HG02678 (cell line): Measurements from ENCODE around the gene NRP2.

Experiments
- ATAC-seq: cut with Tn5 transposase; IDR thresholded peaks from one replicate; pipeline ENCODE4 v1.9.1; 2021; ENCODE audit warnings: mild to moderate bottlenecking, moderate library complexity; ENCODE audit not compliant: unreplicated experiment

The NRP2 gene

DNA sequence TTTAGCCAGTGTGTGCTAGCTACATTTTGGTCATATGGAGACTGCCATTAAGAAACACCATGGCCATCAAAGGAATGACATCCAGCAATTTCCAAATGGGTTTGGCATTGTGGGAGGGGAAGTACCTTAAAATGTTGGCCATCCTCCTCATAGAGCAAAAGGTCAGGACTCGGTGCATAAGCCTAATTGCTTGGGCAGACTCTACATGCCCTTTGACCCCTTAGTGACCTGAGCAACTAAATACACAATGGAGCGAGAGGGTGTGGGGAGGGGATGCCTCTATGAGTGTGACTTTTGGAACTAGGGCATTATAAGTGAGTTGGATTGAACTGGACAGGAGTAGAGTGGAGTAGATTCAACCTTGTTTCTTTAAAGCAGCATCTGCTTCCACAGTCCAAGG, 44.9 kb downstream of the NRP2 start:
- no peak for ATAC-seq

DNA sequence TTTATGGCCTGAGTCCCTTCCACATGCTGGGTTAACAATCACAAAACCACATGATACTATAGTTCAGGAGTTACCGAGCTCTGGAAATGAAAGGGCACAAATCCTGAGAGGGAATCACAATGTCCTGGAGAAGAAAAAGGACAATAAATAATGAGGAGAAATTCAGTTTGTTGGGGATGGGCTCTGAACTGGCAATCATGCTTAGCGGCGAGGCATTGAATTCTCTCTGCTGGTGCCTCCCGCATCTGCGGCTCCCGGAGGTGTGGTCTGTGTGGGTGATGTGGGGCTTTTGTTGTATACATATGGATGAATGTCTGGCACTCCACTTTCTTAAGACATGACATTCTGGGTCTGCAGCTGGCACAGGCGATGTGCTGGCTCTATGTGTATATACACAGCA, 46.1 kb downstream of the NRP2 start:
- no peak for ATAC-seq

GRCh38 chr2:205730191-205730590, 47.9 kb downstream of the NRP2 start:
- no peak for ATAC-seq

GRCh38 chr2:205730701-205731582, 48.6 kb downstream of the NRP2 start:
- no peak for ATAC-seq

- ATAC-seq = peak; percentile 70
Measured at GRCh38 chr2:205731583-205731981, 49.3 kb downstream of the NRP2 start.

DNA sequence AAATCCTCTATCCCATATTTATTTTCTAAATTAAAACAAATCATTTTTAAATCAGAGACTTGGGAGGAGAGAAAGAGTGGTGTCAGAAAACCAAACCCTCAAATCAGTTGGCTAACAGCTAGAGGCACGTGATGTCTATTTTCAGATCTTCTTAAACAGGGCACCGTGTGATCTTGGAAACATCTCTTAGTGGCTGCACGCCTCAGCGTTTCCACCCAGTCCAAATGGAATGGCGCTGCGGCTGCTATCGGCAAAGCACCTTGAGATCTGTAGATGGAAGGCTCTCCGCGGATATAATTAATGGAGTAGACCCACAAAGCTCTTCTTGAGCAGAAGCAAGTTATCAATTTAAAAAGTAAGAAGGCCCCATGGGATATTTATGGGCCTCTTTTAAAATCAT, 50.0 kb downstream of the NRP2 start:
- no peak for ATAC-seq

DNA sequence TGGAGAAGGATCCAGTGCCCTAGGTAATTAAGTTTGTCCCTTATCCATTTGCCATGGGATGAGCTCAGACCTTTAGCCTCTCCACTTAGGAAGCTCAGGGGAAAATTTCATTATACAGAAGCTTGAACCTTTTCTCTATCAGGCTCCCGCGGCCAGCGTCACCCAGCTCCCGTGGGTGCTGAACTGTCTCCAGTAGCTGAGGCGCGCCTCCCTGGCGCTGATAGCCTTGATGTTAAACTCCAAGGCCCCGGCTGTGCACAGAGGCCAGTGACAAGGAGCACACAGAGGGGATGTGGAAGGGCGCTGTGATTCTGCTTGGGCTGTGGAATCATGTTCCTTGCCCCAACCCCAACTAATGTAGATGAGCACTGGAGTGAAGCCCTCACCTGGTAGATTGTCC, 50.8 kb downstream of the NRP2 start:
- no peak for ATAC-seq

- ATAC-seq = no peak
Measured at GRCh38 chr2:205733648-205734047, 51.3 kb downstream of the NRP2 start.

DNA sequence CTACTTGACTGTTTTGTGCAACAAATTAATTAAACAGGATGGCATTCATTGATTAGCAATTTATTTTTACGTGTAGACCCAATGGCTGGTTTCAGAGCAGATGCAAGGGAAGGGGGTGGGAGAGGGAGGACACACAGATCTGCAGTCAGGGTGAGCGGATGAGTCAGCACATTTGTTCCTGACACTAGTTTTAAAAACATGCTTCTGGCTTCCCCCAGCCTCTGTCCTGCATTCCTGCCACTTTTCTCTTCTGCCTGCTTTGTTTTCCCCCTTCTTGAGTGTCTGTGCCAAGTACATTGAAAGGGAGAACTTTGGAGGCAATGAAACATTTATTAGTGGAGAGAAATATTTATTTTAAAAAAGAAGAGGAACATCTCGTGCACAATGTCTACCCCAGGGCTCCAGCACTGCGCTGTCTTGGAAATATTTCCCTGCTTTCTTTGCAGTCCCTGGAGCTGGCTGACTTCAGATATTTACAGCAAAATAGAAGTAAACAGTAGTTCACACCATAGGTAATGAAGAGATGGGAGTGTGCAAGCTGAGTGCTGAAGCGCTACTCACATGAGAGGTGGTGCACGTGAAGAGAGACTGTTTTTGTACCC, 52.2 kb downstream of the NRP2 start:
- no peak for ATAC-seq

- no peak for ATAC-seq
Measured at GRCh38 chr2:205738117-205738968, 56.0 kb downstream of the NRP2 start.

DNA sequence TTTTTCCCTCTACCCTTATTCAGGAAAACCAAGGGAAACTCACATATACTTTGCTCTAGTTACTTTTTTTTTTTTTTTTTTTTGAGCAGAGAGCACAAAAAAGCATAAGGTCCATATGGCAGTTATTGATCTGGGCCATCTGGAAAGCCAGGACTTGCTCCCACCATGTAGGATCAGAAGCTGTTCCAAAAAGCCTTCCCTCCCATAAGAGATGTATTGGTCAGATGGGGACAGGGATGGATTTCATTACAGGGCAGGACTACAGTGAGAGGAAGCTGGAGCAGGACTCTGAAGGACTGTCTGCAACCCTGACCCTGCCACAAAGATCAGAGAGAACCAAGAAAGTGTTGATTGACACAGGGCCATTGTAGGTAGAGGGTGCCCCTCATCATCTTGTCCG, 57.3 kb downstream of the NRP2 start:
- ATAC-seq = no peak

- ATAC-seq = no peak
Measured at GRCh38 chr2:205740381-205740780, 58.1 kb downstream of the NRP2 start.

GRCh38 chr2:205741256-205741978, 59.1 kb downstream of the NRP2 start:
- ATAC-seq = no peak

DNA sequence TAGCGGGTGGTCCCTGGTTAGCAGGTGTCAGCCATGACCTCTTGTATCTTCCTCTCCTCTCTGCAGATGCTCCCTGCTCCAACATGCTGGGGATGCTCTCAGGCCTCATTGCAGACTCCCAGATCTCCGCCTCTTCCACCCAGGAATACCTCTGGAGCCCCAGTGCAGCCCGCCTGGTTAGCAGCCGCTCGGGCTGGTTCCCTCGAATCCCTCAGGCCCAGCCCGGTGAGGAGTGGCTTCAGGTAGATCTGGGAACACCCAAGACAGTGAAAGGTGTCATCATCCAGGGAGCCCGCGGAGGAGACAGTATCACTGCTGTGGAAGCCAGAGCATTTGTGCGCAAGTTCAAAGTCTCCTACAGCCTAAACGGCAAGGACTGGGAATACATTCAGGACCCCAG, 60.8 kb downstream of the NRP2 start:
- ATAC-seq = no peak

GRCh38 chr2:205744074-205744591, 61.8 kb downstream of the NRP2 start:
- ATAC-seq = no peak

GRCh38 chr2:205745661-205746419, 63.5 kb downstream of the NRP2 start:
- no peak for ATAC-seq

- ATAC-seq = no peak
Measured at GRCh38 chr2:205746420-205746785, 64.1 kb downstream of the NRP2 start.

- ATAC-seq = no peak
Measured at GRCh38 chr2:205747829-205748386, 65.6 kb downstream of the NRP2 start.

DNA sequence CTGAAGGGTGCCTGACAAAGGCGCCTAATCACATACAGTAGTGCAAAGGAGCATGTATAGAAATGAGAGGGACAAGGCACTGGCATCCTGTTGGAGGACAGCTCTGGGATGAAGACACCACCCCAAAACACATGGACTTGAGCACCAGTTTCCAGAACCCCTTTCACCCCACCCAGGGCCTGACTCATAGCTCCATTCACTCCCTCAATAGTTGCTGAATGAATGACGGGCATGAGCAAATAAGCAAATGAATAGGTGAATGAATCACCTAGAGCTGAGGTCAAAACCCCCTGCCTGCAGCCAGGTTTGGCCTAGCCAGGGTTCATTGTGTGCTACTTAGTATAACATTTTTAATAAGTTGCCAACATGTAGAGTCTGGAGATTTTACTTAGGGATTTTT, 66.3 kb downstream of the NRP2 start:
- ATAC-seq = no peak

DNA sequence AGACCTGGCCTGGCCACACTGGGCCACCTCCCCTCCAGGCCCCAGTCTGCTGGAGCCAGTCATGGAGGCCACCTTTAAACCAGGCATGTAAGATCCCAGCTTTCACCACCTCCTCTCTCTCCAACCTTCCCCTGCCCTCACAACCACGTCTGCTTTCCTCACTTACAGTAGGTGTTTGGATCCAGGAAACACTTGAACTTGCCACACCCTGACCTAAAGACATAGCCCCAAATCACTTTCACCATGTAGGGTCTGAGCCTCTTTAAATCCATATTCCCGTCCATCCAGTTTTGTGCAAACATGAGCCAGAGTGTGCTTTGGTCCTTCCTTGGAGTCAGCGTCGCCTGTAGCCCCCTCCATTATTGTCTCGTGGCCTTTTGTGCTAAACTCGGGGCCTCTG, 66.8 kb downstream of the NRP2 start:
- ATAC-seq = no peak
